ENCODE results near the gene GABBR2. TPM values are rescaled to one million over a fixed set of nuclear protein-coding genes. Genes with fewer than 3 reads are reported as not detected.
A peak's percentile ranks its signal among the peaks of the same experiment; 100 is the strongest.

GABBR2 gene
- total and polyA plus RNA-seq, 9 of the 15 experiments (the other 6 are each of a cell fraction or from before 2014, with no cell fraction given) = 0.15 to 1.9 (median 0.32) TPM

GRCh38 chr9:98504298-98505282 is 204.1 kb downstream of the GABBR2 start (continued):
- TF ChIP-seq ZNF274 (IDR thresholded peaks at IDR 0.05; ENCODE audit: borderline replicate concordance, low read depth, low read length) (no peak), ZNF184 (CRISPR knock-in tag; IDR thresholded peaks at IDR 0.05) (no peak), ZNF217 (CRISPR knock-in tag; IDR thresholded peaks at IDR 0.05) (no peak), FOXA1 (IDR thresholded peaks at IDR 0.05; ENCODE audit: borderline replicate concordance) (no peak), DPF2 (IDR thresholded peaks at IDR 0.05) (peak; percentile 39; the same call in 1 of the 2 replicates), EHMT2 (IDR thresholded peaks at IDR 0.05) (no peak), ZNF79 (CRISPR knock-in tag; IDR thresholded peaks at IDR 0.05; ENCODE audit: low read depth) (no peak), ARID3B (CRISPR knock-in tag; IDR thresholded peaks at IDR 0.05; ENCODE audit: borderline replicate concordance) (no peak), MBD1 (CRISPR knock-in tag; IDR thresholded peaks at IDR 0.05) (no peak), C11orf30 (IDR thresholded peaks at IDR 0.05; ENCODE audit: low read depth) (no peak), YBX1 (IDR thresholded peaks at IDR 0.05) (no peak), RAD21 (CRISPR knock-in tag; conservative IDR thresholded peaks at IDR 0.05 in 1 of 2, IDR thresholded peaks at IDR 0.05 in 1 of 2) (peak in 1 of 2 experiments; percentile 22; a peak in 1 of 4 replicates), CBFA2T2 (conservative IDR thresholded peaks at IDR 0.05) (peak; percentile 49), HES1 (IDR thresholded peaks at IDR 0.05; ENCODE audit: low read depth) (no peak), HDAC6 (IDR thresholded peaks at IDR 0.05; ENCODE audit: low read depth, low read length) (no peak), E2F3 (CRISPR knock-in tag; IDR thresholded peaks at IDR 0.05) (no peak), NCOR1 (IDR thresholded peaks at IDR 0.05) (0 out of 2 replicates have a peak, but pooled peaks have one; percentile 20), ZNF311 (CRISPR knock-in tag; IDR thresholded peaks at IDR 0.05) (no peak), ZC3H8 (IDR thresholded peaks at IDR 0.05) (no peak)
- TF ChIP-seq, protein P1, sequence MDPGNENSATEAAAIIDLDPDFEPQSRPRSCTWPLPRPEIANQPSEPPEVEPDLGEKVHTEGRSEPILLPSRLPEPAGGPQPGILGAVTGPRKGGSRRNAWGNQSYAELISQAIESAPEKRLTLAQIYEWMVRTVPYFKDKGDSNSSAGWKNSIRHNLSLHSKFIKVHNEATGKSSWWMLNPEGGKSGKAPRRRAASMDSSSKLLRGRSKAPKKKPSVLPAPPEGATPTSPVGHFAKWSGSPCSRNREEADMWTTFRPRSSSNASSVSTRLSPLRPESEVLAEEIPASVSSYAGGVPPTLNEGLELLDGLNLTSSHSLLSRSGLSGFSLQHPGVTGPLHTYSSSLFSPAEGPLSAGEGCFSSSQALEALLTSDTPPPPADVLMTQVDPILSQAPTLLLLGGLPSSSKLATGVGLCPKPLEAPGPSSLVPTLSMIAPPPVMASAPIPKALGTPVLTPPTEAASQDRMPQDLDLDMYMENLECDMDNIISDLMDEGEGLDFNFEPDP (CRISPR knock-in tag; IDR thresholded peaks at IDR 0.05) = no peak
- TF ChIP-seq, protein P2, sequence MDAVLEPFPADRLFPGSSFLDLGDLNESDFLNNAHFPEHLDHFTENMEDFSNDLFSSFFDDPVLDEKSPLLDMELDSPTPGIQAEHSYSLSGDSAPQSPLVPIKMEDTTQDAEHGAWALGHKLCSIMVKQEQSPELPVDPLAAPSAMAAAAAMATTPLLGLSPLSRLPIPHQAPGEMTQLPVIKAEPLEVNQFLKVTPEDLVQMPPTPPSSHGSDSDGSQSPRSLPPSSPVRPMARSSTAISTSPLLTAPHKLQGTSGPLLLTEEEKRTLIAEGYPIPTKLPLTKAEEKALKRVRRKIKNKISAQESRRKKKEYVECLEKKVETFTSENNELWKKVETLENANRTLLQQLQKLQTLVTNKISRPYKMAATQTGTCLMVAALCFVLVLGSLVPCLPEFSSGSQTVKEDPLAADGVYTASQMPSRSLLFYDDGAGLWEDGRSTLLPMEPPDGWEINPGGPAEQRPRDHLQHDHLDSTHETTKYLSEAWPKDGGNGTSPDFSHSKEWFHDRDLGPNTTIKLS (IDR thresholded peaks at IDR 0.05; ENCODE audit: borderline replicate concordance, low read depth) = no peak

Measured in K562 (cell line).